Liver (tissue), 9 donors: ENCODE measurements around the gene TSPAN18. TPM values are rescaled to one million over a fixed set of nuclear protein-coding genes. Genes with fewer than 3 reads are reported as not detected.

Experiments used
- DNase-seq: peaks from one replicate; pipeline ENCODE4 v3.0.0-alpha.2; 2017; ENCODE audit warnings: low spot score
- H3K27ac ChIP-seq, 2 donors: one replicate each; pipeline ENCODE4 v1.7.0; 2013; ENCODE audit warnings: inconsistent platforms in 2 of 2, low read length in 2 of 2, control low read depth in 1 of 2, low read depth in 1 of 2, mild to moderate bottlenecking in 1 of 2
- H3K27me3 ChIP-seq, 4 donors: one replicate each; pipeline versions ENCODE4 v1.6.1 to v1.7.0; 2013; ENCODE audit warnings: low read length in 3 of 4, inconsistent platforms in 1 of 4, mild to moderate bottlenecking in 1 of 4, moderate library complexity in 1 of 4; ENCODE audit not compliant: control insufficient read depth in 4 of 4, insufficient read depth in 4 of 4
- H3K36me3 ChIP-seq, 4 donors: one replicate each; pipeline versions ENCODE4 v1.6.1 to v1.7.0; 2013; ENCODE audit warnings: low read length in 3 of 4, mild to moderate bottlenecking in 3 of 4, low read depth in 1 of 4, moderate library complexity in 1 of 4; ENCODE audit not compliant: control insufficient read depth in 4 of 4, insufficient read depth in 3 of 4
- H3K4me1 ChIP-seq, 4 donors: one replicate each; pipeline versions ENCODE4 v1.6.1 to v1.7.0; 2013; ENCODE audit warnings: low read length in 3 of 4, mild to moderate bottlenecking in 3 of 4, moderate library complexity in 1 of 4; ENCODE audit not compliant: control insufficient read depth in 4 of 4, insufficient read depth in 4 of 4
- H3K4me3 ChIP-seq, 3 donors: one replicate each; pipeline versions ENCODE4 v1.6.1 to v1.7.0; 2013; ENCODE audit warnings: low read length in 3 of 3, control low read depth in 1 of 3, low read depth in 1 of 3, mild to moderate bottlenecking in 1 of 3
- H3K9ac ChIP-seq, 2 donors: one replicate each; pipeline ENCODE4 v1.7.0; 2013; ENCODE audit warnings: low read length in 2 of 2, mild to moderate bottlenecking in 2 of 2, moderate library complexity in 2 of 2, control low read depth in 1 of 2, low read depth in 1 of 2
- H3K9me3 ChIP-seq, 4 donors: one replicate each; pipeline versions ENCODE4 v1.6.1 to v1.7.0; 2013; ENCODE audit warnings: low read length in 3 of 4; ENCODE audit not compliant: control insufficient read depth in 4 of 4
- NR2F2 ChIP-seq: IDR thresholded peaks from 2 replicates; pipeline ENCODE4 v1.6.1; 2016; ENCODE audit warnings: antibody characterized with exemption
- TAF1 ChIP-seq: conservative IDR thresholded peaks from 2 replicates; pipeline ENCODE4 v1.6.1; 2016; ENCODE audit warnings: antibody characterized with exemption, mild to moderate bottlenecking
- WGBS: extraction: QIAGEN DNeasy Blood & Tissue Kit; methylation state at CpG from one replicate; pipeline ENCODE4 v1.1.7; 2013; 5-methylcytosine and 5-hydroxymethylcytosine counted together
- polyA plus RNA-seq, 2 donors: library from polyadenylated mRNA; stranded (reverse) in 1 of 2; unstranded in 1 of 2; fragments of 200-250 nt in 1 of 2; fragments of >200 nt in 1 of 2; fragmentation: Nextera tagmentation in 1 of 2; extraction: Ambion mirVana in 1 of 2; gene quantifications; one replicate each; pipeline versions ENCODE4 v1.2.1 to v1.2.3, GENCODE V29; 2013 to 2015
- total RNA-seq, 2 donors: library from RNA; depleted of rRNA; stranded (reverse); fragments of >200 nt; gene quantifications; one replicate each; pipeline ENCODE4 v1.2.3, GENCODE V29; 2014
- TF ChIP-seq, protein P1 (sequence below): IDR thresholded peaks from 2 replicates; pipeline ENCODE4 v1.6.1; 2016; ENCODE audit warnings: antibody characterized with exemption, mild to moderate bottlenecking
- TF ChIP-seq, protein P2 (sequence below): fragments of 150-350 bp; IDR thresholded peaks from 2 replicates; pipeline ENCODE4 v1.5.1; 2017; ENCODE audit warnings: improper control_type of control experiment, low read depth, low read length; ENCODE audit not compliant: missing input control
- TF ChIP-seq, protein P3 (sequence below): IDR thresholded peaks from 2 replicates; pipeline ENCODE4 v1.6.1; 2016; ENCODE audit warnings: antibody characterized with exemption
- donor health status: healthy.
- donor health status: healthy.
- donor health status: healthy.
- donor health status: healthy.
- donor health status: healthy.

The TSPAN18 gene
- total and polyA plus RNA-seq, 4 donors: 1.2 to 5.0 (median 2.8) TPM

DNA sequence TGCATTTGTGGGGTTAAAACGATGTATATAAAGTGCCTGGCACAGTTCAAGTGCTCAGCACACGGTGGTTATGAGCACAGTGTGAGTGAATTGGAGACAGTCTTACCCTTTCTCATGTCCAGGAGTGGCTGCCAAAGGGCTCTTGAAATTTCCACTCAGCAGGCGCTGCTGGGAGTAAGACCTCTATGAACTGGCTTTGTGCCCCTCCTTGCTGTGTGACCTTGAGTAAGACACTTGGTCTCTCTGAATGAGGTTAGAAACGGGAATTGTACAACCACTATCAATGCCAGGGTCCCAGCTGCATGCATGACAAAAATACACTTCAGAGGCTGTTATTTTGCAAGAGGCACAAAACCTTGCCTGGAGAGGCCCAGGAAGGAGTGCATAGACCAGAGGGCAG lies 86.6 kb downstream of the TSPAN18 start:
- no peaks in the 10 kb centered on the region for H3K36me3 ChIP-seq
- no peak overlapping the region for H3K9ac ChIP-seq
- H3K9me3 ChIP-seq: peaks cover 0 to 7% (median 3%) of the 10 kb centered on the region in 4 donors
- H3K4me1 ChIP-seq: no peaks in the 10 kb centered on the region
- H3K27me3 ChIP-seq: peaks cover 0 to 4% (median 0%) of the 10 kb centered on the region in 4 donors
- no peak for DNase-seq
- 78% methylated on average over 4 of the region's 4 CpGs for WGBS
- no peak overlapping the region for H3K4me3 ChIP-seq
- no peak for TF ChIP-seq TAF1
- TF ChIP-seq, protein P1, sequence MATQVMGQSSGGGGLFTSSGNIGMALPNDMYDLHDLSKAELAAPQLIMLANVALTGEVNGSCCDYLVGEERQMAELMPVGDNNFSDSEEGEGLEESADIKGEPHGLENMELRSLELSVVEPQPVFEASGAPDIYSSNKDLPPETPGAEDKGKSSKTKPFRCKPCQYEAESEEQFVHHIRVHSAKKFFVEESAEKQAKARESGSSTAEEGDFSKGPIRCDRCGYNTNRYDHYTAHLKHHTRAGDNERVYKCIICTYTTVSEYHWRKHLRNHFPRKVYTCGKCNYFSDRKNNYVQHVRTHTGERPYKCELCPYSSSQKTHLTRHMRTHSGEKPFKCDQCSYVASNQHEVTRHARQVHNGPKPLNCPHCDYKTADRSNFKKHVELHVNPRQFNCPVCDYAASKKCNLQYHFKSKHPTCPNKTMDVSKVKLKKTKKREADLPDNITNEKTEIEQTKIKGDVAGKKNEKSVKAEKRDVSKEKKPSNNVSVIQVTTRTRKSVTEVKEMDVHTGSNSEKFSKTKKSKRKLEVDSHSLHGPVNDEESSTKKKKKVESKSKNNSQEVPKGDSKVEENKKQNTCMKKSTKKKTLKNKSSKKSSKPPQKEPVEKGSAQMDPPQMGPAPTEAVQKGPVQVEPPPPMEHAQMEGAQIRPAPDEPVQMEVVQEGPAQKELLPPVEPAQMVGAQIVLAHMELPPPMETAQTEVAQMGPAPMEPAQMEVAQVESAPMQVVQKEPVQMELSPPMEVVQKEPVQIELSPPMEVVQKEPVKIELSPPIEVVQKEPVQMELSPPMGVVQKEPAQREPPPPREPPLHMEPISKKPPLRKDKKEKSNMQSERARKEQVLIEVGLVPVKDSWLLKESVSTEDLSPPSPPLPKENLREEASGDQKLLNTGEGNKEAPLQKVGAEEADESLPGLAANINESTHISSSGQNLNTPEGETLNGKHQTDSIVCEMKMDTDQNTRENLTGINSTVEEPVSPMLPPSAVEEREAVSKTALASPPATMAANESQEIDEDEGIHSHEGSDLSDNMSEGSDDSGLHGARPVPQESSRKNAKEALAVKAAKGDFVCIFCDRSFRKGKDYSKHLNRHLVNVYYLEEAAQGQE: no peak
- H3K27ac ChIP-seq: no peak overlapping the region

DNA sequence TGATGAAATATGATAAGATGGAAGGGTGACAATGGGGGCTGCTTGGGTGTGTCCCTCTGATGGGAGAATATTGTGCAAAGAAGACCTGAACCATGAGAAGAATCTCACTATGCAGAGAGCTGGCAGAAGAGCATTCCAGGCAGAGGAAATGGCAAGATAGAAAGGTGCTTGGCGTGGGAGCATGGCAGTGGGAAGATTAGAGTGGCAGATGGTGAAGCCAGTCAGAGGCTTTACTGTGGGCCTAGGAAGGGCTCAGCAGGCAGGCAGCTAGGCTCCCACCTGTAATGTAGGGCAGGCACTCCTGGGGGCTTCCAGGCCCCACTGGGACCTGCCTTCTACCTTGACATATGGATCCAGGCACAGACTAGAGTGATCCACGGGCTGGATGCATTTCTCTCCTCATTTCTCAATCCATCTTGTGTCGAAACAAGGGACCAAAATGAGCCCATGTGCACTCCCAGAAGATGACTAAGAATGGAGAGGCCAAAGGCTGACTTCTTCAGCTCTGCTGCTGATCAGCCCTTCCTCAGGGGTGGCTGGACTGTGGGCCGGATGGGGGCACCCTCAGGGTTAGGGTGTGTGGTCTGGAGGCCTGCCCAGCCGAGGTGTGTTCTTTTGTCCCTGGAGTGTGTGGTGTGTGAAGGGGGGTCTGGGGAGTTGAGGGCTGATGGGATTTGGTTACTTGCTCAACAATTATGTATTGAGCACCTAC lies 88.3 kb downstream of the TSPAN18 start:
- no peaks in the 10 kb centered on the region for H3K27me3 ChIP-seq
- 86% methylated on average over 5 of the region's 5 CpGs for WGBS
- H3K9ac ChIP-seq: no peak overlapping the region
- H3K36me3 ChIP-seq: no peaks in the 10 kb centered on the region
- DNase-seq: no peak
- H3K4me3 ChIP-seq: no peak overlapping the region
- peaks cover 0 to 9% (median 4%) of the 10 kb centered on the region in 4 donors for H3K9me3 ChIP-seq
- no peaks in the 10 kb centered on the region for H3K4me1 ChIP-seq
- TF ChIP-seq, protein P2, sequence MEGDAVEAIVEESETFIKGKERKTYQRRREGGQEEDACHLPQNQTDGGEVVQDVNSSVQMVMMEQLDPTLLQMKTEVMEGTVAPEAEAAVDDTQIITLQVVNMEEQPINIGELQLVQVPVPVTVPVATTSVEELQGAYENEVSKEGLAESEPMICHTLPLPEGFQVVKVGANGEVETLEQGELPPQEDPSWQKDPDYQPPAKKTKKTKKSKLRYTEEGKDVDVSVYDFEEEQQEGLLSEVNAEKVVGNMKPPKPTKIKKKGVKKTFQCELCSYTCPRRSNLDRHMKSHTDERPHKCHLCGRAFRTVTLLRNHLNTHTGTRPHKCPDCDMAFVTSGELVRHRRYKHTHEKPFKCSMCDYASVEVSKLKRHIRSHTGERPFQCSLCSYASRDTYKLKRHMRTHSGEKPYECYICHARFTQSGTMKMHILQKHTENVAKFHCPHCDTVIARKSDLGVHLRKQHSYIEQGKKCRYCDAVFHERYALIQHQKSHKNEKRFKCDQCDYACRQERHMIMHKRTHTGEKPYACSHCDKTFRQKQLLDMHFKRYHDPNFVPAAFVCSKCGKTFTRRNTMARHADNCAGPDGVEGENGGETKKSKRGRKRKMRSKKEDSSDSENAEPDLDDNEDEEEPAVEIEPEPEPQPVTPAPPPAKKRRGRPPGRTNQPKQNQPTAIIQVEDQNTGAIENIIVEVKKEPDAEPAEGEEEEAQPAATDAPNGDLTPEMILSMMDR: no peak
- TF ChIP-seq NR2F2: no peak
- TF ChIP-seq, protein P3, sequence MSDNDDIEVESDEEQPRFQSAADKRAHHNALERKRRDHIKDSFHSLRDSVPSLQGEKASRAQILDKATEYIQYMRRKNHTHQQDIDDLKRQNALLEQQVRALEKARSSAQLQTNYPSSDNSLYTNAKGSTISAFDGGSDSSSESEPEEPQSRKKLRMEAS: no peak
- TF ChIP-seq, protein P1: no peak
- H3K27ac ChIP-seq: no peak overlapping the region
